Activated CD8-positive, alpha-beta memory T cell treated with anti-CD3 and anti-CD28 coated beads for 48 hours (primary cell): ENCODE results near the gene SCYL1.

Source experiments
- DNase-seq, 3 experiments: peaks; one replicate each; pipeline ENCODE4 v3.0.0-alpha.2; 2020; ENCODE audit warnings: low read depth in 2 of 3, low spot score in 2 of 3

SCYL1 gene

GRCh38 chr11:65492637-65493366 is 32.1 kb upstream of the SCYL1 start:
- DNase-seq, result no peak

DNA sequence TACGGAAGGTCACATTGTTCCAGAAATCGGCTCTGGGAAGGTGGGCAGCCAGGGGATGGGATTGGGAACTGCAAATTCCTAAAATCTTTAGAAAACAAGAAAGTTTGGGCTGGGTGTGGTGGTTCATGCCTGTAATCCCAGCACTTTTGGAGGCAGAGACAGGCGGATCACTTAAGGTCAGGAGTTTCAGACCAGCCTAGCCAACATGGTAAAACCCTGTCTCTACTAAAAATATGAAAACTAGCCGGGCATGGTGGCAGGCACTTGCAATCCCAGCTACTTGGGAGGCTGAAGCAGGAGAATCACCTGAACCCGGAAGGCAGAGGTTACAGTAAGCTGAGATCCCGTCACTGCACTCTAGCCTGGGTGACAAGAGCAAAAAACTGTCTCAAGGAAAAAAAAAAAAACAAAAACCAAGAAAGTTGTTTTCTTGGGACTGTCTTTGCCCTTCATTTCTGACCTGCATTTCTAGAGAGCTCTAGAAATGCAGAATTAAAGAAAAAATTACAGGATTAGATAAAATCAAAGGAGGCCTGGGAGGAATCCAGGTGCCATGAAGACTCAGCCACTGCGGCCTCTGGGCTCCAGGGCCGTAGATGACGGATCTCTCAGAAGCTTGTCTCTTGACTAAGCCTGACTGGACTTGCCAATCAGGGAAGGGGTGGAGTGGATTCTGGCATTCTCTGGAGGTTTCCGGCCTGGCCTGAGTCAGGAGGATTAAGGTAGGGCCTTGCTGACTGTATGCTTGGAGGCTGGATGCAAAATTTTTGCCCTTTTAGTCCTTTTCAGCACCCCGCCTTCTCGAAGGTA is 31.3 kb upstream of the SCYL1 start:
- DNase-seq, result no peak

- no peak for DNase-seq
Measured at GRCh38 chr11:65496304-65497140, 28.4 kb upstream of the SCYL1 start.

DNA sequence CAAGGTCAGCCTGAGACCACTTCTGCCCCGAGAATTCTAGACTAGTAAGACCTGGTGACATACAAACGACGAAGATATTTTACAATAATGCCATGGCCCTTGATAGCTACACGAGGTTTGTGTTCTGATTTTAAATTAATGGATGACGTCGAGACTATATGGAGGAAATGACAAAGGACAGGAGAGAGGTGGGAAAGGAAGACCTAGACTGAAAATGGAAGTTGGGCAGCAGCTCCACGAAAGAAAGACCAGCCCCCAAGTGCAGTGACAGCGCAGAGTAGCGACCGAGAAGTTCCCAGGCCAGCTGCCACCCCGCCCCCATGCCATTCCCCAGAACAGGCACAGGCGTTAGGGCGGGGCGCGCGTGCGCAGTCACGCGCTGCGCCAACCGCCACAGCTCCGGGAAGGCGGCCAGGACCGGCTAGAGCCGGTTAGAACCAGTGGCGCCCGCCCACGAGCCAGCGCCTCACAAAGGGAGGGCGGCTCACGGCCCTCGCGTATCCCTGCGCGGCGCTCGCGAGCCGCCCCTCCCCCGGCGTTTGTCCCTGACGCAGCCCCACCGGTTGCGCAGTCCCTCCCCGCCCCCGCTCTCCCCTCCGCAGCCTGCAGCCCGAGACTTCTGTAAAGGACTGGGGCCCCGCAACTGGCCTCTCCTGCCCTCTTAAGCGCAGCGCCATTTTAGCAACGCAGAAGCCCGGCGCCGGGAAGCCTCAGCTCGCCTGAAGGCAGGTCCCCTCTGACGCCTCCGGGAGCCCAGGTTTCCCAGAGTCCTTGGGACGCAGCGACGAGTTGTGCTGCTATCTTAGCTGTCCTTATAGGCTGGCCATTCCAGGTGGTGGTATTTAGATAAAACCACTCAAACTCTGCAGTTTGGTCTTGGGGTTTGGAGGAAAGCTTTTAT is 27.5 kb upstream of the SCYL1 start:
- peak; percentile 97 to 100 (median 97) for DNase-seq

- DNase-seq, result peak in 1 of 3 experiments; percentile 55
Measured at GRCh38 chr11:65498042-65498726, 26.7 kb upstream of the SCYL1 start.

- no peak for DNase-seq
Measured at GRCh38 chr11:65498727-65498976, 26.2 kb upstream of the SCYL1 start.

DNA sequence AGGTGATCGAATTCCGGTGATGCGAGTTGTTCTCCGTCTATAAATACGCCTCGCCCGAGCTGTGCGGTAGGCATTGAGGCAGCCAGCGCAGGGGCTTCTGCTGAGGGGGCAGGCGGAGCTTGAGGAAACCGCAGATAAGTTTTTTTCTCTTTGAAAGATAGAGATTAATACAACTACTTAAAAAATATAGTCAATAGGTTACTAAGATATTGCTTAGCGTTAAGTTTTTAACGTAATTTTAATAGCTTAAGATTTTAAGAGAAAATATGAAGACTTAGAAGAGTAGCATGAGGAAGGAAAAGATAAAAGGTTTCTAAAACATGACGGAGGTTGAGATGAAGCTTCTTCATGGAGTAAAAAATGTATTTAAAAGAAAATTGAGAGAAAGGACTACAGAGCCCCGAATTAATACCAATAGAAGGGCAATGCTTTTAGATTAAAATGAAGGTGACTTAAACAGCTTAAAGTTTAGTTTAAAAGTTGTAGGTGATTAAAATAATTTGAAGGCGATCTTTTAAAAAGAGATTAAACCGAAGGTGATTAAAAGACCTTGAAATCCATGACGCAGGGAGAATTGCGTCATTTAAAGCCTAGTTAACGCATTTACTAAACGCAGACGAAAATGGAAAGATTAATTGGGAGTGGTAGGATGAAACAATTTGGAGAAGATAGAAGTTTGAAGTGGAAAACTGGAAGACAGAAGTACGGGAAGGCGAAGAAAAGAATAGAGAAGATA is 25.7 kb upstream of the SCYL1 start, which contains the start of gene MALAT1:
TSS of gene MALAT1 (plus strand) at position 69 of the 736 bp plus-strand sequence.
- peak; percentile 74 to 99 (median 90) for DNase-seq

DNA sequence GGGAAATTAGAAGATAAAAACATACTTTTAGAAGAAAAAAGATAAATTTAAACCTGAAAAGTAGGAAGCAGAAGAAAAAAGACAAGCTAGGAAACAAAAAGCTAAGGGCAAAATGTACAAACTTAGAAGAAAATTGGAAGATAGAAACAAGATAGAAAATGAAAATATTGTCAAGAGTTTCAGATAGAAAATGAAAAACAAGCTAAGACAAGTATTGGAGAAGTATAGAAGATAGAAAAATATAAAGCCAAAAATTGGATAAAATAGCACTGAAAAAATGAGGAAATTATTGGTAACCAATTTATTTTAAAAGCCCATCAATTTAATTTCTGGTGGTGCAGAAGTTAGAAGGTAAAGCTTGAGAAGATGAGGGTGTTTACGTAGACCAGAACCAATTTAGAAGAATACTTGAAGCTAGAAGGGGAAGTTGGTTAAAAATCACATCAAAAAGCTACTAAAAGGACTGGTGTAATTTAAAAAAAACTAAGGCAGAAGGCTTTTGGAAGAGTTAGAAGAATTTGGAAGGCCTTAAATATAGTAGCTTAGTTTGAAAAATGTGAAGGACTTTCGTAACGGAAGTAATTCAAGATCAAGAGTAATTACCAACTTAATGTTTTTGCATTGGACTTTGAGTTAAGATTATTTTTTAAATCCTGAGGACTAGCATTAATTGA is 25.0 kb upstream of the SCYL1 start:
- DNase-seq, result no peak

GRCh38 chr11:65500387-65501185 is 24.3 kb upstream of the SCYL1 start:
- no peak for DNase-seq

DNA sequence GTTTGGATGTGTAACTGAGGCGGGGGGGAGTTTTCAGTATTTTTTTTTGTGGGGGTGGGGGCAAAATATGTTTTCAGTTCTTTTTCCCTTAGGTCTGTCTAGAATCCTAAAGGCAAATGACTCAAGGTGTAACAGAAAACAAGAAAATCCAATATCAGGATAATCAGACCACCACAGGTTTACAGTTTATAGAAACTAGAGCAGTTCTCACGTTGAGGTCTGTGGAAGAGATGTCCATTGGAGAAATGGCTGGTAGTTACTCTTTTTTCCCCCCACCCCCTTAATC is 23.8 kb upstream of the SCYL1 start:
- DNase-seq, result no peak

- no peak for DNase-seq
Measured at GRCh38 chr11:65501472-65502273, 23.2 kb upstream of the SCYL1 start.

DNA sequence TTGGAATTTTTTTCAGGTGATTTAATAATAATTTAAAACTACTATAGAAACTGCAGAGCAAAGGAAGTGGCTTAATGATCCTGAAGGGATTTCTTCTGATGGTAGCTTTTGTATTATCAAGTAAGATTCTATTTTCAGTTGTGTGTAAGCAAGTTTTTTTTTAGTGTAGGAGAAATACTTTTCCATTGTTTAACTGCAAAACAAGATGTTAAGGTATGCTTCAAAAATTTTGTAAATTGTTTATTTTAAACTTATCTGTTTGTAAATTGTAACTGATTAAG is 22.7 kb upstream of the SCYL1 start:
- no peak for DNase-seq

DNA sequence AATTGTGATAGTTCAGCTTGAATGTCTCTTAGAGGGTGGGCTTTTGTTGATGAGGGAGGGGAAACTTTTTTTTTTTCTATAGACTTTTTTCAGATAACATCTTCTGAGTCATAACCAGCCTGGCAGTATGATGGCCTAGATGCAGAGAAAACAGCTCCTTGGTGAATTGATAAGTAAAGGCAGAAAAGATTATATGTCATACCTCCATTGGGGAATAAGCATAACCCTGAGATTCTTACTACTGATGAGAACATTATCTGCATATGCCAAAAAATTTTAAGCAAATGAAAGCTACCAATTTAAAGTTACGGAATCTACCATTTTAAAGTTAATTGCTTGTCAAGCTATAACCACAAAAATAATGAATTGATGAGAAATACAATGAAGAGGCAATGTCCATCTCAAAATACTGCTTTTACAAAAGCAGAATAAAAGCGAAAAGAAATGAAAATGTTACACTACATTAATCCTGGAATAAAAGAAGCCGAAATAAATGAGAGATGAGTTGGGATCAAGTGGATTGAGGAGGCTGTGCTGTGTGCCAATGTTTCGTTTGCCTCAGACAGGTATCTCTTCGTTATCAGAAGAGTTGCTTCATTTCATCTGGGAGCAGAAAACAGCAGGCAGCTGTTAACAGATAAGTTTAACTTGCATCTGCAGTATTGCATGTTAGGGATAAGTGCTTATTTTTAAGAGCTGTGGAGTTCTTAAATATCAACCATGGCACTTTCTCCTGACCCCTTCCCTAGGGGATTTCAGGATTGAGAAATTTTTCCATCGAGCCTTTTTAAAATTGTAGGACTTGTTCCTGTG is 22.1 kb upstream of the SCYL1 start:
- DNase-seq, result no peak

GRCh38 chr11:65503368-65503948 is 21.4 kb upstream of the SCYL1 start:
- no peak for DNase-seq

GRCh38 chr11:65503949-65504673 is 20.8 kb upstream of the SCYL1 start:
- DNase-seq, result no peak
